HepG2 (cell line): ENCODE data around the gene RNU7-1. TPM values are rescaled to one million over a fixed set of nuclear protein-coding genes. Genes with fewer than 3 reads are reported as not detected.

ENCODE experiments used
- CBX5 ChIP-seq: sonication (generic); formaldehyde crosslinking; IDR thresholded peaks from 2 replicates; pipeline ENCODE4 v1.4.0; 2020; ENCODE audit warnings: missing genetic modification reagents, borderline replicate concordance
- MXD3 ChIP-seq: IDR thresholded peaks from 2 replicates; pipeline ENCODE4 v1.6.1; 2016; ENCODE audit warnings: mild to moderate bottlenecking, missing biosample characterization, missing genetic modification reagents
- NFKB2 ChIP-seq: sonication (generic); formaldehyde crosslinking; IDR thresholded peaks from 2 replicates; pipeline ENCODE4 v1.4.0; 2020; ENCODE audit warnings: missing genetic modification reagents, borderline replicate concordance
- SIN3A ChIP-seq: IDR thresholded peaks from 2 replicates; pipeline ENCODE4 v1.6.1; 2011; ENCODE audit warnings: low read depth, mild to moderate bottlenecking, control low read depth, low read length, borderline replicate concordance
- ZBTB40 ChIP-seq, 2 experiments: fragments of 450-650 bp in 1 of 2; sonication (generic) in 1 of 2; formaldehyde crosslinking in 1 of 2; IDR thresholded peaks; 2 replicates each; pipeline versions ENCODE4 v1.6.1 to v1.8.0; 2016 to 2022; ENCODE audit warnings: antibody characterized with exemption in 1 of 2, mild to moderate bottlenecking in 1 of 2, missing genetic modification reagents in 1 of 2
- ZNF337 ChIP-seq: sonication (generic); formaldehyde crosslinking; IDR thresholded peaks from 2 replicates; pipeline ENCODE4 v1.5.1; 2020; ENCODE audit warnings: missing genetic modification reagents, low read depth, mild to moderate bottlenecking, borderline replicate concordance
- ZNF441 ChIP-seq: sonication (generic); formaldehyde crosslinking; IDR thresholded peaks from 2 replicates; pipeline ENCODE4 v1.7.0; 2021; ENCODE audit warnings: missing genetic modification reagents, borderline replicate concordance
- ZNF816 ChIP-seq: sonication (generic); formaldehyde crosslinking; IDR thresholded peaks from 2 replicates; pipeline ENCODE4 v1.8.0; 2022; ENCODE audit warnings: missing genetic modification reagents, mild to moderate bottlenecking, borderline replicate concordance
- polyA plus RNA-seq, 8 experiments: library from polyadenylated mRNA; depleted of rRNA in 3 of 8; stranded (reverse) in 7 of 8; unstranded in 1 of 8; fragments of >200 nt; fragmentation: Illumina TruSeq in 4 of 8; extraction: Trizol in 4 of 8; gene quantifications; 2 replicates each; pipeline versions ENCODE4 v1.2.1 to v1.2.3, GENCODE V29; 2011 to 2016; ENCODE audit warnings: low read depth in 4 of 8, missing spikeins in 1 of 8, mixed read lengths in 1 of 8; ENCODE audit not compliant: insufficient read depth in 1 of 8
- total RNA-seq, 5 experiments: library from RNA; depleted of rRNA; stranded (reverse); fragments of >200 nt; fragmentation: Illumina TruSeq; extraction: Trizol; gene quantifications; 2 replicates each; pipeline ENCODE4 v1.2.3, GENCODE V29; 2016; ENCODE audit warnings: low read depth in 1 of 5
- TF ChIP-seq, protein P1 (sequence below), 2 experiments: sonication (generic) in 1 of 2; formaldehyde crosslinking in 1 of 2; IDR thresholded peaks; 2 replicates each; pipeline versions ENCODE4 v1.4.0 to v1.6.1; 2018 to 2020; ENCODE audit warnings: missing genetic modification reagents in 2 of 2, borderline replicate concordance in 1 of 2, low read depth in 1 of 2, mild to moderate bottlenecking in 1 of 2, missing biosample characterization in 1 of 2
- TF ChIP-seq, protein P2 (sequence below): sonication (generic); formaldehyde crosslinking; IDR thresholded peaks from 2 replicates; pipeline ENCODE4 v1.4.0; 2020; ENCODE audit warnings: missing genetic modification reagents

Gene RNU7-1
- total and polyA plus RNA-seq, 2 of the 13 experiments (the other 11 are each of a cell fraction or from before 2014, with no cell fraction given): not detected

DNA sequence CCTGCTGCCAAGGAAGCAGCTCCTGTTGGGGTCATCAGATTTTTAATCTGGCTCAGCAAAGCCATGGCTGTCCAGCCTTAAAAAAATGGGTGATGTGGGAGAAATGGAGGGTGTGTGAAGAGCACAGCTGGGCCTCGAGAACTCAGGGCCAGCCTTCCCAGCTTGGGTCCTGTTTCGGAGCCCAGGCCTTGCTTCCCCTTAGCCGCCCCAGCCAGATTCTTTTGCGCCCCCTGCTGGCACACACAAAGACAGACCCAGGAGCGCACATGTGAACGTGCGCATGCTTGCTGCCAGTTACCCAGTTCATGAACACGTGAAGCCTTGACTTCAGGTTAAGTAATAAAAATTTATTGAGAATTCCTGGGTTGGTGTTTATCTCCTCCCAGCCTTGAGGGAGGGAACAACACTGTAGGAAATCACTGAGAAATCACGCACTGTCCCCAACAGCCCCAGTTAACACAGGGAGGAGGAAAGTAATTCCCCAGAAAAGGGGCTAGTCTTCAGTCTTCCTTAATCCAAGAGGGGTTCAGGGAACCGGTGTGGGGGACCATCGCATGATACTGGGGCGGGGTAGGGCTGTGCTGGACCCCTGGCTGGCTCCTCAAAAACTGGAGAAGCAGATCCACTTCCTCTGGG, 21.5 kb downstream of the RNU7-1 start (continued):
- TF ChIP-seq ZBTB40 (IDR thresholded peaks at IDR 0.05) (no peak), ZBTB40 (CRISPR knock-in tag; IDR thresholded peaks at IDR 0.05) (no peak), SIN3A (no peak), ZNF337 (CRISPR knock-in tag) (no peak), ZNF816 (no peak), ZNF441 (CRISPR knock-in tag) (no peak), NFKB2 (CRISPR knock-in tag) (0 out of 2 replicates have a peak, but pooled peaks have one; percentile 48), MXD3 (CRISPR knock-in tag) (0 out of 2 replicates have a peak, but pooled peaks have one; percentile 27), CBX5 (CRISPR knock-in tag) (no peak)
- TF ChIP-seq, protein P1, sequence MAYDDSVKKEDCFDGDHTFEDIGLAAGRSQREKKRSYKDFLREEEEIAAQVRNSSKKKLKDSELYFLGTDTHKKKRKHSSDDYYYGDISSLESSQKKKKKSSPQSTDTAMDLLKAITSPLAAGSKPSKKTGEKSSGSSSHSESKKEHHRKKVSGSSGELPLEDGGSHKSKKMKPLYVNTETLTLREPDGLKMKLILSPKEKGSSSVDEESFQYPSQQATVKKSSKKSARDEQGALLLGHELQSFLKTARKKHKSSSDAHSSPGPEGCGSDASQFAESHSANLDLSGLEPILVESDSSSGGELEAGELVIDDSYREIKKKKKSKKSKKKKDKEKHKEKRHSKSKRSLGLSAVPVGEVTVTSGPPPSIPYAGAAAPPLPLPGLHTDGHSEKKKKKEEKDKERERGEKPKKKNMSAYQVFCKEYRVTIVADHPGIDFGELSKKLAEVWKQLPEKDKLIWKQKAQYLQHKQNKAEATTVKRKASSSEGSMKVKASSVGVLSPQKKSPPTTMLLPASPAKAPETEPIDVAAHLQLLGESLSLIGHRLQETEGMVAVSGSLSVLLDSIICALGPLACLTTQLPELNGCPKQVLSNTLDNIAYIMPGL (CRISPR knock-in tag; IDR thresholded peaks at IDR 0.05; ENCODE audit: borderline replicate concordance in 1 of 2, low read depth in 1 of 2): 0 out of 4 replicates have a peak, but pooled peaks have one; percentile 35 to 54
- TF ChIP-seq, protein P2, sequence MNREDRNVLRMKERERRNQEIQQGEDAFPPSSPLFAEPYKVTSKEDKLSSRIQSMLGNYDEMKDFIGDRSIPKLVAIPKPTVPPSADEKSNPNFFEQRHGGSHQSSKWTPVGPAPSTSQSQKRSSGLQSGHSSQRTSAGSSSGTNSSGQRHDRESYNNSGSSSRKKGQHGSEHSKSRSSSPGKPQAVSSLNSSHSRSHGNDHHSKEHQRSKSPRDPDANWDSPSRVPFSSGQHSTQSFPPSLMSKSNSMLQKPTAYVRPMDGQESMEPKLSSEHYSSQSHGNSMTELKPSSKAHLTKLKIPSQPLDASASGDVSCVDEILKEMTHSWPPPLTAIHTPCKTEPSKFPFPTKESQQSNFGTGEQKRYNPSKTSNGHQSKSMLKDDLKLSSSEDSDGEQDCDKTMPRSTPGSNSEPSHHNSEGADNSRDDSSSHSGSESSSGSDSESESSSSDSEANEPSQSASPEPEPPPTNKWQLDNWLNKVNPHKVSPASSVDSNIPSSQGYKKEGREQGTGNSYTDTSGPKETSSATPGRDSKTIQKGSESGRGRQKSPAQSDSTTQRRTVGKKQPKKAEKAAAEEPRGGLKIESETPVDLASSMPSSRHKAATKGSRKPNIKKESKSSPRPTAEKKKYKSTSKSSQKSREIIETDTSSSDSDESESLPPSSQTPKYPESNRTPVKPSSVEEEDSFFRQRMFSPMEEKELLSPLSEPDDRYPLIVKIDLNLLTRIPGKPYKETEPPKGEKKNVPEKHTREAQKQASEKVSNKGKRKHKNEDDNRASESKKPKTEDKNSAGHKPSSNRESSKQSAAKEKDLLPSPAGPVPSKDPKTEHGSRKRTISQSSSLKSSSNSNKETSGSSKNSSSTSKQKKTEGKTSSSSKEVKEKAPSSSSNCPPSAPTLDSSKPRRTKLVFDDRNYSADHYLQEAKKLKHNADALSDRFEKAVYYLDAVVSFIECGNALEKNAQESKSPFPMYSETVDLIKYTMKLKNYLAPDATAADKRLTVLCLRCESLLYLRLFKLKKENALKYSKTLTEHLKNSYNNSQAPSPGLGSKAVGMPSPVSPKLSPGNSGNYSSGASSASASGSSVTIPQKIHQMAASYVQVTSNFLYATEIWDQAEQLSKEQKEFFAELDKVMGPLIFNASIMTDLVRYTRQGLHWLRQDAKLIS: no peak
